Activated T-helper 1 cell treated with Interleukin-2 at 50 U/mL for 16 hours (primary cell): ENCODE measurements around the gene AQP1.

ENCODE experiments used
- DNase-seq: peaks from one replicate; pipeline ENCODE4 v3.0.0-alpha.2; 2020; ENCODE audit warnings: low read depth

AQP1 gene

DNA sequence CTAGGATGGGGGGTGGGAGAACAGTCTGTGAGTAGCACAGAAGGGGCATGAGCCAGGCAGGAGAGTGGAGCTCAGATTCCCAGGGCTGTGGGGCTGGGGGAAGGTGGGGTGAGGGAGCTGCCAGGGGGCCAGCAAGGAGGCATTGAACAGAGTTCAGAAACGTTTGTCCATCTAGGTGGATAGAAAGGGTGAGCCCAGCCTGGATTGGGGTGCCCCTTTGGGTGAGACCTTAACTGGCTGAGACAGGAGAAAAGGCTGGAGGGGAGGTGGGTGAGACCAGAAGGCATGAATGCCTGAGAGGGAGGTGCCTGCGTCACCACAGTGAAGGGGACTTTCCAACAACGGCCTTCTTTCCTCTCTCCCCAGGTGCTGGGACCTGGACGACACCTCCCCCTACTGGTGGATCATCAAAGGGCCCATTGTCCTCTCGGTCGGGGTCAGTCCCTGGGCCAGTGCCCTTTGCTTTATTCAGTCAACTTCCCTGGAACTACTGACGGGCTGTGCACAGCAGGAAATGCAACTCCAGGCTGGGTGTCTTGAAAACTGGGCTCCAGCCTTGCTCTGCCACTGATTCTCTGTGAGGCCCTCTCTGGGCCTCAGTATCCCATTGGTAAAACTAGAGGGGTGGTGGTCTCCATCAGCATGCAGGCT, 63.1 kb downstream of the AQP1 start:
- DNase-seq, result no peak
